HCT116 (cell line): ENCODE measurements around the gene LRRFIP2. TPM values are rescaled to one million over a fixed set of nuclear protein-coding genes. Genes with fewer than 3 reads are reported as not detected.

Experiments
- ATAC-seq: fragments of 200-7000 bp; cut with Tn5 transposase; 2 replicates; pipeline ENCODE4 v1.9.1; 2020; ENCODE audit warnings: mild to moderate bottlenecking, moderate library complexity
- BruUV-seq: library from RNA; stranded (reverse); fragments of 400-500 nt; replicated peaks from 2 replicates; lab custom pipeline; 2021; lab: Mats Ljungman, UMichigan
- CTCF ChIA-PET: fragments of 300-600 bp; sonication (Branson Sonifier 250); formaldehyde crosslinking; loops from one replicate; lab custom pipeline; 2021; ENCODE audit warnings: antibody characterized with exemption; lab: Charles Lee
- POLR2A ChIA-PET: fragments of 300-600, 350-600 bp; sonication (Branson Sonifier 250); formaldehyde crosslinking; loops from one replicate; lab custom pipeline; 2021; ENCODE audit warnings: antibody characterized with exemption; lab: Charles Lee
- RAD21 ChIA-PET, 2 experiments: fragments of 300-600 bp; sonication (Branson Sonifier 250); formaldehyde crosslinking; loops; one replicate each; lab custom pipeline; 2023; ENCODE audit warnings: low total read pairs in 2 of 2; ENCODE audit not compliant: uncharacterized antibody in 2 of 2, unreplicated experiment in 2 of 2, low non-redundant PET in 1 of 2; lab: Charles Lee
- DNase-seq: peaks from one replicate; pipeline ENCODE4 v3.0.0-alpha.2; 2010; ENCODE audit warnings: low read depth, low spot score
- H2AFZ ChIP-seq: fragments of 200-600 bp; shearing (Covaris generic), sonication (generic); 2 replicates; pipeline ENCODE4 v1.6.1; 2017; ENCODE audit warnings: low read depth, mixed run types, mixed read lengths, antibody characterized with exemption, low read length; ENCODE audit not compliant: poor library complexity, severe bottlenecking
- H3K27ac ChIP-seq: 2 replicates; pipeline ENCODE4 v1.5.1; 2012; ENCODE audit warnings: low read depth, low read length
- H3K27me3 ChIP-seq: fragments of 200-600 bp; sonication (generic); 2 replicates; pipeline ENCODE4 v1.6.1; 2016; ENCODE audit warnings: mixed run types, low read length, mixed read lengths; ENCODE audit not compliant: insufficient read depth
- H3K36me3 ChIP-seq, 2 experiments: fragments of 200-500 bp in 1 of 2; fragments of 200-600 bp in 1 of 2; sonication (Bioruptor generic) in 1 of 2; sonication (generic) in 1 of 2; 2 replicates each; pipeline versions ENCODE4 v1.5.1 to v1.6.1; 2014 to 2016; ENCODE audit warnings: low read length in 2 of 2, inconsistent platforms in 1 of 2, mixed read lengths in 1 of 2, mixed run types in 1 of 2; ENCODE audit not compliant: insufficient read depth in 2 of 2, control insufficient read depth in 1 of 2
- H3K4me1 ChIP-seq, 2 experiments: fragments of 200-600 bp in 1 of 2; sonication (generic) in 1 of 2; 2 replicates each; pipeline versions ENCODE4 v1.5.1 to v1.6.1; 2012 to 2017; ENCODE audit warnings: low read length in 2 of 2, inconsistent platforms in 1 of 2, mild to moderate bottlenecking in 1 of 2, mixed read lengths in 1 of 2, mixed run types in 1 of 2, moderate library complexity in 1 of 2; ENCODE audit not compliant: insufficient read depth in 2 of 2, control insufficient read depth in 1 of 2
- H3K4me2 ChIP-seq: fragments of 200-600 bp; sonication (generic); 2 replicates; pipeline ENCODE4 v1.6.1; 2017; ENCODE audit warnings: mixed run types, low read length, mixed read lengths
- H3K4me3 ChIP-seq, 2 experiments: fragments of 200-600 bp in 1 of 2; sonication (generic) in 1 of 2; replicated peaks in 1 of 2; 2 replicates each; pipeline ENCODE4 v1.5.1; 2011 to 2016; ENCODE audit warnings: low read length in 2 of 2, control low read depth in 1 of 2, low read depth in 1 of 2, mild to moderate bottlenecking in 1 of 2, mixed read lengths in 1 of 2, mixed run types in 1 of 2
- H3K79me2 ChIP-seq: fragments of 200-600 bp; sonication (generic); 2 replicates; pipeline ENCODE4 v1.6.1; 2017; ENCODE audit warnings: mild to moderate bottlenecking, mixed run types, low read length, moderate library complexity, mixed read lengths; ENCODE audit not compliant: insufficient read depth
- H3K9ac ChIP-seq: fragments of 200-600 bp; sonication (generic); 2 replicates; pipeline ENCODE4 v1.6.1; 2016; ENCODE audit warnings: low read length, mixed read lengths
- H3K9me2 ChIP-seq: fragments of 200-600 bp; sonication (generic), shearing (Covaris generic); 2 replicates; pipeline ENCODE4 v1.6.1; 2017; ENCODE audit warnings: mixed run types, mild to moderate bottlenecking, moderate library complexity; ENCODE audit not compliant: insufficient read depth
- H3K9me3 ChIP-seq, 2 experiments: fragments of 200-500 bp in 1 of 2; fragments of 200-600 bp in 1 of 2; sonication (Bioruptor generic) in 1 of 2; sonication (generic) in 1 of 2; 2 replicates each; pipeline ENCODE4 v1.6.1; 2014 to 2017; ENCODE audit warnings: low read length in 2 of 2, mixed read lengths in 2 of 2, inconsistent platforms in 1 of 2, low read depth in 1 of 2, mild to moderate bottlenecking in 1 of 2, mixed run types in 1 of 2, moderate library complexity in 1 of 2; ENCODE audit not compliant: control insufficient read depth in 1 of 2, insufficient read depth in 1 of 2
- H4K20me1 ChIP-seq: fragments of 200-600 bp; sonication (generic), shearing (Covaris generic); 2 replicates; pipeline ENCODE4 v1.6.1; 2017; ENCODE audit warnings: mixed run types, mild to moderate bottlenecking, moderate library complexity; ENCODE audit not compliant: insufficient read depth
- ATF3 ChIP-seq: IDR thresholded peaks from 2 replicates; pipeline ENCODE4 v1.6.1; 2012
- CBX3 ChIP-seq: IDR thresholded peaks from 2 replicates; pipeline ENCODE4 v1.6.1; 2012; ENCODE audit warnings: low read depth
- CEBPB ChIP-seq: IDR thresholded peaks from 2 replicates; pipeline ENCODE4 v1.6.1; 2012; ENCODE audit warnings: low read depth
- CTCF ChIP-seq, 3 experiments: fragments of 200-600 bp in 1 of 3; sonication (generic) in 1 of 3; IDR thresholded peaks in 2 of 3; conservative IDR thresholded peaks in 1 of 3; 2 replicates each; pipeline ENCODE4 v1.5.1; 2012 to 2017; ENCODE audit warnings: low read depth in 2 of 3, low read length in 2 of 3, antibody characterized with exemption in 1 of 3, borderline replicate concordance in 1 of 3, control low read depth in 1 of 3, mild to moderate bottlenecking in 1 of 3, mixed read lengths in 1 of 3, mixed run types in 1 of 3, moderate library complexity in 1 of 3; ENCODE audit not compliant: insufficient read depth in 1 of 3
- EGR1 ChIP-seq: IDR thresholded peaks from 2 replicates; pipeline ENCODE4 v1.6.1; 2012; ENCODE audit warnings: low read depth
- ELF1 ChIP-seq: IDR thresholded peaks from 2 replicates; pipeline ENCODE4 v1.6.1; 2012; ENCODE audit warnings: low read depth, borderline replicate concordance
- EZH2 ChIP-seq: fragments of 200-600 bp; sonication (generic); IDR thresholded peaks from 2 replicates; pipeline ENCODE4 v1.6.1; 2017; ENCODE audit warnings: antibody characterized with exemption, mixed run types
- EZH2phosphoT487 ChIP-seq: fragments of 200-600 bp; IDR thresholded peaks from 2 replicates; pipeline ENCODE4 v1.6.1; 2018; ENCODE audit warnings: antibody characterized with exemption, borderline replicate concordance
- POLR2A ChIP-seq: IDR thresholded peaks from 2 replicates; pipeline ENCODE4 v1.7.0; 2011; ENCODE audit warnings: borderline replicate concordance; ENCODE audit not compliant: insufficient read depth, insufficient read length; ENCODE audit errors: extremely low read depth
- POLR2AphosphoS5 ChIP-seq: IDR thresholded peaks from 2 replicates; pipeline ENCODE4 v1.6.1; 2011; ENCODE audit warnings: mild to moderate bottlenecking, low read depth, low read length, moderate library complexity
- RAD21 ChIP-seq: IDR thresholded peaks from 2 replicates; pipeline ENCODE4 v1.6.1; 2012; ENCODE audit warnings: low read depth, mild to moderate bottlenecking
- TCF7L2 ChIP-seq: IDR thresholded peaks from 2 replicates; pipeline ENCODE4 v1.7.0; 2011; ENCODE audit warnings: borderline replicate concordance, inconsistent platforms; ENCODE audit not compliant: insufficient read depth, insufficient read length; ENCODE audit errors: extremely low read depth
- YY1 ChIP-seq: IDR thresholded peaks from 2 replicates; pipeline ENCODE4 v1.6.1; 2011; ENCODE audit warnings: low read length, low read depth, moderate library complexity, mild to moderate bottlenecking; ENCODE audit not compliant: insufficient replicate concordance; ENCODE audit errors: extremely low read depth
- intact Hi-C: fragments of 100-400 bp; cut with micrococcal nuclease; formaldehyde crosslinking; loops from 2 replicates; pipeline ENCODE4 v1.10.0; 2022
- total RNA-seq: library from RNA; stranded (reverse); gene quantifications from one replicate; pipeline ENCODE4 v1.2.1, GENCODE V29; 2021; ENCODE audit not compliant: unreplicated experiment
- TF ChIP-seq, protein P1 (sequence below): IDR thresholded peaks from 2 replicates; pipeline ENCODE4 v1.6.1; 2011; ENCODE audit warnings: mild to moderate bottlenecking, low read length, moderate library complexity; ENCODE audit not compliant: insufficient replicate concordance; ENCODE audit errors: extremely low read depth
- TF ChIP-seq, protein P2 (sequence below): IDR thresholded peaks from 2 replicates; pipeline ENCODE4 v1.6.1; 2012

Gene LRRFIP2
- total RNA-seq, 1 experiment from 2014 or later, result 27.0 TPM

- intact Hi-C loops, result no loop called here
- POLR2A ChIA-PET, result no interaction called here
- H3K9ac ChIP-seq, result no peak overlapping the region
Observed at GRCh38 chr3:37130448-37130847, 43.9 kb downstream of the LRRFIP2 start.

DNA sequence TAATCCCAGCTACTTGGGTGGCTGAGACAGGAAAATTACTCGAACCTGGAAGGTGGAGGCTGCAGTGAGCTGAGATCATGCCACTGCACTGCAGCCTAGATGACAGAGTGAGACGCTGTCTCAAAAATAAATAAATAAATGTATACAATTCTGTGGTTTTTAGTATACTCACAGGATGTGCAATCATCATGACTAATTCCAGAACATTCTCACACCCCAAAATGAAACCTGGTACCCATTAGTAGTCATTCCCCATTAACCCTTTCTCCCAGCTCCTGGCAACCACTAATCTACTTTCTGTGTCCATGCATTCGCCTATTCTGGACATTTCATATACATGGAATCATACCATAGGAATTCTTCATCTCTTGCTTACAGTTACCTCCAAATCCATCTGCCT is 44.5 kb downstream of the LRRFIP2 start:
- RAD21 ChIA-PET, result no interaction called here
- intact Hi-C loops, result no loop called here

More at GRCh38 chr3:37130448-37130847, 43.9 kb downstream of the LRRFIP2 start:
- no peak overlapping the region for H3K4me3 ChIP-seq
- H3K79me2 ChIP-seq, result peaks cover 14% of the 10 kb centered on the region
- no TSS peak for BruUV-seq
- CTCF ChIA-PET, result no interaction called here
- H3K4me2 ChIP-seq, result no peak overlapping the region
- no peak overlapping the region for H2AFZ ChIP-seq
- H3K36me3 ChIP-seq, result no peaks in the 10 kb centered on the region
- no peaks in the 10 kb centered on the region; the same call in 1 of the 2 replicates for H4K20me1 ChIP-seq
- H3K4me1 ChIP-seq, result peaks cover 0 to 2% of the 10 kb centered on the region in 2 experiments; a peak in 2 of 4 replicates
- H3K9me3 ChIP-seq, result no peaks in the 10 kb centered on the region
- ATAC-seq (no peak), DNase-seq (no peak)
- RAD21 ChIA-PET, result no interaction called here
- H3K9me2 ChIP-seq, result no peaks in the 10 kb centered on the region
- H3K27ac ChIP-seq, result no peak overlapping the region
- no peaks in the 10 kb centered on the region for H3K27me3 ChIP-seq
- TF ChIP-seq YY1, result no peak
- TF ChIP-seq ELF1, result no peak
- no peak for TF ChIP-seq RAD21
- no peak for TF ChIP-seq CBX3
- no peak for TF ChIP-seq TCF7L2
- no peak for TF ChIP-seq ATF3
- TF ChIP-seq, all 23 proteins: peak for 0

More for the DNA sequence above, 44.5 kb downstream of the LRRFIP2 start:
- Histone ChIP-seq H3K27me3 (no peaks in the 10 kb centered on the region), H3K9me2 (no peaks in the 10 kb centered on the region), H3K4me2 (no peak overlapping the region)
- TF ChIP-seq, protein P1, sequence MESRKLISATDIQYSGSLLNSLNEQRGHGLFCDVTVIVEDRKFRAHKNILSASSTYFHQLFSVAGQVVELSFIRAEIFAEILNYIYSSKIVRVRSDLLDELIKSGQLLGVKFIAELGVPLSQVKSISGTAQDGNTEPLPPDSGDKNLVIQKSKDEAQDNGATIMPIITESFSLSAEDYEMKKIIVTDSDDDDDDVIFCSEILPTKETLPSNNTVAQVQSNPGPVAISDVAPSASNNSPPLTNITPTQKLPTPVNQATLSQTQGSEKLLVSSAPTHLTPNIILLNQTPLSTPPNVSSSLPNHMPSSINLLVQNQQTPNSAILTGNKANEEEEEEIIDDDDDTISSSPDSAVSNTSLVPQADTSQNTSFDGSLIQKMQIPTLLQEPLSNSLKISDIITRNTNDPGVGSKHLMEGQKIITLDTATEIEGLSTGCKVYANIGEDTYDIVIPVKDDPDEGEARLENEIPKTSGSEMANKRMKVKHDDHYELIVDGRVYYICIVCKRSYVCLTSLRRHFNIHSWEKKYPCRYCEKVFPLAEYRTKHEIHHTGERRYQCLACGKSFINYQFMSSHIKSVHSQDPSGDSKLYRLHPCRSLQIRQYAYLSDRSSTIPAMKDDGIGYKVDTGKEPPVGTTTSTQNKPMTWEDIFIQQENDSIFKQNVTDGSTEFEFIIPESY, result no peak
- no peak for TF ChIP-seq EZH2
- TF ChIP-seq ATF3, result no peak
- no peak for TF ChIP-seq EGR1
- no peak for TF ChIP-seq POLR2A
- TF ChIP-seq CTCF (IDR thresholded peaks at IDR 0.05 in 2 of 3, conservative IDR thresholded peaks at IDR 0.05 in 1 of 3; ENCODE audit: borderline replicate concordance in 1 of 3, insufficient read depth in 1 of 3, low read depth in 2 of 3, low read length in 2 of 3), result no peak
- TF ChIP-seq ELF1, result no peak
- TF ChIP-seq, protein P2, sequence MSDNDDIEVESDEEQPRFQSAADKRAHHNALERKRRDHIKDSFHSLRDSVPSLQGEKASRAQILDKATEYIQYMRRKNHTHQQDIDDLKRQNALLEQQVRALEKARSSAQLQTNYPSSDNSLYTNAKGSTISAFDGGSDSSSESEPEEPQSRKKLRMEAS, result no peak
- TF ChIP-seq CBX3, result no peak
- no peak for TF ChIP-seq CEBPB
- TF ChIP-seq EZH2phosphoT487, result no peak
- no peak for TF ChIP-seq POLR2AphosphoS5
- TF ChIP-seq, all 23 proteins: peak for 0
- Histone ChIP-seq H3K27ac (no peak overlapping the region), H4K20me1 (no peaks in the 10 kb centered on the region; the same call in 1 of the 2 replicates), H3K79me2 (peaks cover 14% of the 10 kb centered on the region), H2AFZ (no peak overlapping the region), H3K9ac (no peak overlapping the region), H3K4me1 (peaks cover 0 to 7% of the 10 kb centered on the region in 2 experiments; a peak in 2 of 4 replicates), H3K36me3 (no peaks in the 10 kb centered on the region), H3K9me3 (no peaks in the 10 kb centered on the region), H3K4me3 (no peak overlapping the region)
- no TSS peak for BruUV-seq
- DNase-seq (no peak), ATAC-seq (no peak)
- CTCF ChIA-PET, result no interaction called here
- POLR2A ChIA-PET, result no interaction called here
